Neutrophil (primary cell): ENCODE measurements around the gene TSPAN5.

Experiments used
- H3K27ac ChIP-seq: fragments of 200-600 bp; sonication (generic); 2 replicates; pipeline ENCODE4 v1.5.1; 2016; ENCODE audit warnings: mild to moderate bottlenecking, moderate library complexity
- H3K27me3 ChIP-seq: fragments of 200-600 bp; sonication (generic); 2 replicates; pipeline ENCODE4 v1.6.0; 2016; ENCODE audit warnings: mild to moderate bottlenecking
- H3K36me3 ChIP-seq: fragments of 200-600 bp; sonication (generic); 2 replicates; pipeline ENCODE4 v1.5.1; 2017
- H3K4me1 ChIP-seq, 2 experiments: fragments of 200-600 bp in 1 of 2; sonication (generic) in 1 of 2; 1 replicate in 1 of 2; 2 replicates in 1 of 2; pipeline versions ENCODE4 v1.5.1 to v1.6.1; 2013 to 2016; ENCODE audit warnings: low read depth in 1 of 2, low read length in 1 of 2, mild to moderate bottlenecking in 1 of 2, moderate library complexity in 1 of 2; ENCODE audit not compliant: control insufficient read depth in 1 of 2, insufficient read depth in 1 of 2
- H3K4me3 ChIP-seq, 2 experiments: fragments of 200-600 bp in 1 of 2; sonication (generic) in 1 of 2; 1 replicate in 1 of 2; 2 replicates in 1 of 2; pipeline ENCODE4 v1.5.1; 2013 to 2016; ENCODE audit warnings: low read depth in 1 of 2, low read length in 1 of 2, mild to moderate bottlenecking in 1 of 2, moderate library complexity in 1 of 2
- H3K9me3 ChIP-seq: fragments of 200-600 bp; sonication (generic); 2 replicates; pipeline ENCODE4 v1.5.1; 2016
- TF ChIP-seq, protein P1 (sequence below): fragments of 200-600 bp; sonication (generic); IDR thresholded peaks from 2 replicates; pipeline ENCODE4 v1.5.1; 2016; ENCODE audit warnings: antibody characterized with exemption

Gene TSPAN5

DNA sequence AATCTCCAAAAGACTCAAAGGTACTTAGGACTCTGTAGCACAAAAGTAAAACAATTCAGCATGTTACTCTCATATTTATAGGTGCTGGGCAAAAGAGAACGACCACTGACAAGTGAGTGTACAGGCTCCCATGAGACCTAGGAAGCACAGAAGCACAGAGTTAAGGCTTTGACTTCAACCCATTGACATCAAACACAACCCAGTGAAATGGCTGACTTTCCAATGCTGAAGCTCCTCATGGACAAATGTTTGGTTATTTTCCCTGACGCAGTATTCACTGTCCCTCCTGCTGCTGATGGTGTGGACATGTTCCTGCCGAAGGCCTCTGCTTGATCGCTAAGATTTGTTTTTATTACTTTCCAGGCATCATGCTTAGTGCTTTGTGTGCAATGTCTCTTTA is 148.7 kb downstream of the TSPAN5 start:
- Histone ChIP-seq H3K27ac (no peak overlapping the region), H3K36me3 (no peaks in the 10 kb centered on the region), H3K4me3 (no peak overlapping the region), H3K27me3 (no peaks in the 10 kb centered on the region), H3K9me3 (no peaks in the 10 kb centered on the region), H3K4me1 (no peaks in the 10 kb centered on the region)
- TF ChIP-seq, protein P1, sequence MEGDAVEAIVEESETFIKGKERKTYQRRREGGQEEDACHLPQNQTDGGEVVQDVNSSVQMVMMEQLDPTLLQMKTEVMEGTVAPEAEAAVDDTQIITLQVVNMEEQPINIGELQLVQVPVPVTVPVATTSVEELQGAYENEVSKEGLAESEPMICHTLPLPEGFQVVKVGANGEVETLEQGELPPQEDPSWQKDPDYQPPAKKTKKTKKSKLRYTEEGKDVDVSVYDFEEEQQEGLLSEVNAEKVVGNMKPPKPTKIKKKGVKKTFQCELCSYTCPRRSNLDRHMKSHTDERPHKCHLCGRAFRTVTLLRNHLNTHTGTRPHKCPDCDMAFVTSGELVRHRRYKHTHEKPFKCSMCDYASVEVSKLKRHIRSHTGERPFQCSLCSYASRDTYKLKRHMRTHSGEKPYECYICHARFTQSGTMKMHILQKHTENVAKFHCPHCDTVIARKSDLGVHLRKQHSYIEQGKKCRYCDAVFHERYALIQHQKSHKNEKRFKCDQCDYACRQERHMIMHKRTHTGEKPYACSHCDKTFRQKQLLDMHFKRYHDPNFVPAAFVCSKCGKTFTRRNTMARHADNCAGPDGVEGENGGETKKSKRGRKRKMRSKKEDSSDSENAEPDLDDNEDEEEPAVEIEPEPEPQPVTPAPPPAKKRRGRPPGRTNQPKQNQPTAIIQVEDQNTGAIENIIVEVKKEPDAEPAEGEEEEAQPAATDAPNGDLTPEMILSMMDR = no peak

DNA sequence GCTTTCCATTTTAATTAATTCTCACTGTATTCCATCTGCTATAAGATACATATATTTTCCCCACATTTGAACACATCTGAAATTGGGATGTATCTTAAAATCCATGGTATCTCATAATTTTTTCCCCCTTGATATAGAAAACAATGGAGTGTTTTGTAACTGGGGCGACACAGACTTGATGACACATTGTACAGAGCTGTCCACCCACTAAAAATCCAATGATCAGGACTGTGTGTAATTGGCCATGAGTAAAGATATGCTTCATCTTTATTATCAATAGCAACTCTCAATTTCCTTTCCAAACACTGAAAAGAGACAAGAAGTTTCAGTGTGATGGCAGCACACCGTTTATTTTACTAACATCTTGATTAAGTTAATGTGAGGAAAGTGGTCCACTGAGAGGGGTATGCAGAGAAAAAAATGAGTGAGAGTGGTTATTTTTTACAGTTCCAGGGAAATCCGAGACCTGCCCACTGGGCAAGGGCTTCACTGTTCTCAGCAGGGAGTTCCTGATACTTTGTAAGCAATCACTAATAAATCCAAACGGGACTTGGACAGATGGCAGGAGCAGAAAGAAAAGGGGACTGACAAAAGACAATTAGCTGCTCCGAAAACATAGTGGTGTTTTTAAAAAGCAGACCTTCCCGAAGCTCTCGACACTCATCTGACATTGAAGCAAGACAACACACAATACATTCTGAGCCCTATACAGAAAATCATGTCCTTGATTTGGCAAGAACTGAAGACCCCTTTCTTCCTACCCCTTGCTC is 149.4 kb downstream of the TSPAN5 start:
- TF ChIP-seq, protein P1 = no peak
- H3K27ac ChIP-seq = no peak overlapping the region
- H3K27me3 ChIP-seq = no peaks in the 10 kb centered on the region
- no peak overlapping the region for H3K4me3 ChIP-seq
- H3K9me3 ChIP-seq = no peaks in the 10 kb centered on the region
- H3K4me1 ChIP-seq = no peaks in the 10 kb centered on the region
- H3K36me3 ChIP-seq = no peaks in the 10 kb centered on the region

DNA sequence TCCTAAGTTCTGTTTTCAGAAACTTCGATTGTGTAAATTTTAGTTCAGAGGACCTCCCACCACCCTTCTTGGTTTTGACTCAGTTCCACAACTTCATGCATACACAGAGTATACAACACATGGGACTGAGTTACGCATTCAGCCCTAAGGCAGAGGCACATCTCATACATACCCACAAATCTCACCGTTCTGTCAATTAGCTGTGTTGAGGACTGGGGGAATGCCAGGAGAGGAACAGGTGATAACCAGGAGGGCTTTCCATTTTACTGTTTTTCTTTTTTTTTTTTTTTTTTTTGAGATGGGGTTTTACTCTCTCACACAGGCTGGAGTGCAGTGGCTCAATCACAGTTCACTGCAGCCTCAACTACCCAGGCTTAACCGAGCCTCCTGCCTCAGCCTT is 150.2 kb downstream of the TSPAN5 start:
- Histone ChIP-seq H3K4me3 (no peak overlapping the region), H3K9me3 (no peaks in the 10 kb centered on the region), H3K4me1 (no peaks in the 10 kb centered on the region), H3K36me3 (no peaks in the 10 kb centered on the region), H3K27ac (no peak overlapping the region), H3K27me3 (no peaks in the 10 kb centered on the region)
- TF ChIP-seq, protein P1 = no peak

DNA sequence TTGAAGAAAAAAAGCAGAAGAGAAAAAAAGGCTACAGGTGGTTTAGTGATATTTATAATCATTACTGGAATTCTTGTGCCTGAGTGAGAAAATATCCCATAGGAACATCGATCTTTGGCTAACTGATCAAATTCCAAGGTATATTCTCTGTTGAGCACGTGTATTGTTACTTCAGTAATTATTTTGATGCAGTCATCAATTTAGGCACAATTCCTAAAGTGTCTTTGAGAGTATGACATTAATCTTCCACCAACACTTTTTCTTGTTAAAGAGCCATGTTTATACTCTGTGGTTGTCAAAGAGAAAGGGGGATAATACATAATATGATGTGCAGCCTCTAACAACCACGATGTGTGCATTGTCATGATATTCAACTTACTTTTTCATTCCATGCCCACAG is 151.1 kb downstream of the TSPAN5 start:
- TF ChIP-seq, protein P1 = no peak
- Histone ChIP-seq H3K4me1 (no peaks in the 10 kb centered on the region), H3K9me3 (no peaks in the 10 kb centered on the region), H3K4me3 (no peak overlapping the region), H3K27me3 (no peaks in the 10 kb centered on the region), H3K27ac (no peak overlapping the region), H3K36me3 (no peaks in the 10 kb centered on the region)

DNA sequence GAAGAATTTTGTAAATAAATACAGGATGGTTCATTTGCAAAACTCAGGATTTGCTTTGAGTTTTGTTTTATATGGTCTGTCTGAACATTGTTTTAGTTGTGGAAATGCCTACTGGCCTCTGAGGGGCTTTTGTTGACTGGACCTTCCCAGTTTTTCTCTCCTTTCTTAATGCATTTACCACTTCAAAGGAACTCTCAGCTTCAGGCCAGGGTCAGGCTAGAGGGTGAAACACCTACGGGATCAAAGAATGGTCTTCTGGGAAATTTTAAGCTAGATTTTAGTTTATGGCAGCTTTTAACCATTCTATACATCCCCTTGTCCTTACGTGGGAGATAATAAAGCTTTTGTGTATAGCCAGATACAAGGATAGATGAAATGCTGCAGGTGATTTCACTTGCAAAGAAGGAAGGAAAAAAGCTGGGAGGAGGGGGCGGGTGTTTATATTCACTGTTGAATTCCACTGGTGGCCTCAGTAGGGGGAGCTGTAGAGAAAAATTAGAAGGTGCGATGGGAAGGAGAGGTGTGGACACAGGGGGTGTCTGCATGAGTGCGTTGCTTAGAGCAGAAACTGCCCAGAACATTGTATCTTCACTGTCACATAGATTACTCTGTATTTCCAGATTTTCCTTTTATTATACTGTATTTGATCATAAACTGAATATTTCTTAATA is 151.8 kb downstream of the TSPAN5 start:
- no peak overlapping the region for H3K27ac ChIP-seq

More for the DNA sequence above, 151.8 kb downstream of the TSPAN5 start:
- Histone ChIP-seq H3K9me3 (no peaks in the 10 kb centered on the region), H3K4me1 (no peaks in the 10 kb centered on the region), H3K4me3 (no peak overlapping the region), H3K36me3 (no peaks in the 10 kb centered on the region), H3K27me3 (no peaks in the 10 kb centered on the region)
- TF ChIP-seq, protein P1 = no peak
